ENCODE measurements around the gene CPLX1. TPM values are rescaled to one million over a fixed set of nuclear protein-coding genes. Genes with fewer than 3 reads are reported as not detected.
A peak's percentile ranks its signal among the peaks of the same experiment; 100 is the strongest.

The CPLX1 gene
- total and polyA plus RNA-seq, 2 donors (not counting 1 experiment from before 2014, with no cell fraction given) = 0.03 to 0.66 TPM

DNA sequence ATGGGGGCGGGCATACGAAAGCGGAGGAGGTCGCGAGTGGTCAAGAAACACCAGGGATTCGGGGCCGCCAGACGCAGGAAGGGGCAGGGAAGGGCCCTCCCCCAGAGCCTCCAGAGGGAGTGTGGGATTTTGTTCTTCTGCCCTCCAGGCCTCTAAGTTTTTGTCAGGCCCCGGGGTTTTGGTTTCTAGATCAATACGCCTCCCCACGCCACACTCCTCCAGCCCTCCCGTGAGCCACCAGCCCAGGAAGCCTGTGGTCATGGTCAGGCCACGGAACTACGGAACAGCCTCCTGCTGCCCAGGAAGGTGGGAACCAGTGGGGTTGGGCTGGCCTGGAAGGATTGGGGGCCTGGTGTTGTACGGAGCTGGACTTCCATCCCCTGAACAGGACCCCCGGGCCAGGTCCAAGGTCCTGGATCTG, 38.4 kb downstream of the CPLX1 start:
- no peak for DNase-seq (ENCODE audit: low read depth in 2 of 2)
- Histone ChIP-seq H3K4me3 (replicated peaks in 1 of 4; ENCODE audit: control extremely low read depth in 1 of 4, insufficient read depth in 1 of 4, low read depth in 3 of 4, low read length in 4 of 4) (no peak overlapping the region), H3K27me3 (ENCODE audit: control insufficient read depth, insufficient read depth, low read length) (peaks cover 10% of the 10 kb centered on the region), H3K4me2 (ENCODE audit: extremely low read depth, insufficient read depth, low read length) (no peak overlapping the region), H3K79me2 (ENCODE audit: control insufficient read depth, insufficient read depth, low read length) (no peaks in the 10 kb centered on the region), H2AFZ (ENCODE audit: low read length) (no peak overlapping the region), H3K27ac (ENCODE audit: insufficient read depth, low read length) (no peak overlapping the region), H3K9me3 (ENCODE audit: control insufficient read depth, insufficient read depth, low read depth, low read length) (no peaks in the 10 kb centered on the region), H3K36me3 (ENCODE audit: control insufficient read depth, insufficient read depth, low read length) (no peaks in the 10 kb centered on the region), H4K20me1 (ENCODE audit: control insufficient read depth, extremely low read depth, insufficient read depth, low read length) (no peaks in the 10 kb centered on the region), H3K4me1 (ENCODE audit: control insufficient read depth, extremely low read depth, insufficient read depth, low read length) (no peaks in the 10 kb centered on the region), H3K9ac (ENCODE audit: insufficient read depth, low read length) (no peak overlapping the region)
- TF ChIP-seq, protein P1, sequence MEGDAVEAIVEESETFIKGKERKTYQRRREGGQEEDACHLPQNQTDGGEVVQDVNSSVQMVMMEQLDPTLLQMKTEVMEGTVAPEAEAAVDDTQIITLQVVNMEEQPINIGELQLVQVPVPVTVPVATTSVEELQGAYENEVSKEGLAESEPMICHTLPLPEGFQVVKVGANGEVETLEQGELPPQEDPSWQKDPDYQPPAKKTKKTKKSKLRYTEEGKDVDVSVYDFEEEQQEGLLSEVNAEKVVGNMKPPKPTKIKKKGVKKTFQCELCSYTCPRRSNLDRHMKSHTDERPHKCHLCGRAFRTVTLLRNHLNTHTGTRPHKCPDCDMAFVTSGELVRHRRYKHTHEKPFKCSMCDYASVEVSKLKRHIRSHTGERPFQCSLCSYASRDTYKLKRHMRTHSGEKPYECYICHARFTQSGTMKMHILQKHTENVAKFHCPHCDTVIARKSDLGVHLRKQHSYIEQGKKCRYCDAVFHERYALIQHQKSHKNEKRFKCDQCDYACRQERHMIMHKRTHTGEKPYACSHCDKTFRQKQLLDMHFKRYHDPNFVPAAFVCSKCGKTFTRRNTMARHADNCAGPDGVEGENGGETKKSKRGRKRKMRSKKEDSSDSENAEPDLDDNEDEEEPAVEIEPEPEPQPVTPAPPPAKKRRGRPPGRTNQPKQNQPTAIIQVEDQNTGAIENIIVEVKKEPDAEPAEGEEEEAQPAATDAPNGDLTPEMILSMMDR (conservative IDR thresholded peaks at IDR 0.05 in 1 of 2, IDR thresholded peaks at IDR 0.05 in 1 of 2; ENCODE audit: low read depth in 1 of 2, low read length in 2 of 2) = no peak
- TF ChIP-seq EZH2 (IDR thresholded peaks at IDR 0.05; ENCODE audit: low read length, missing control alignments) = no peak

- Histone ChIP-seq H3K9me3 (ENCODE audit: control insufficient read depth, insufficient read depth, low read depth, low read length) (no peaks in the 10 kb centered on the region), H3K79me2 (ENCODE audit: control insufficient read depth, insufficient read depth, low read length) (no peaks in the 10 kb centered on the region), H3K36me3 (ENCODE audit: control insufficient read depth, insufficient read depth, low read length) (no peaks in the 10 kb centered on the region), H3K9ac (ENCODE audit: insufficient read depth, low read length) (no peak overlapping the region), H3K4me2 (ENCODE audit: extremely low read depth, insufficient read depth, low read length) (no peak overlapping the region), H3K4me1 (ENCODE audit: control insufficient read depth, extremely low read depth, insufficient read depth, low read length) (peaks cover 2% of the 10 kb centered on the region), H3K27me3 (ENCODE audit: control insufficient read depth, insufficient read depth, low read length) (peaks cover 10% of the 10 kb centered on the region), H3K4me3 (replicated peaks in 1 of 4; ENCODE audit: control extremely low read depth in 1 of 4, insufficient read depth in 1 of 4, low read depth in 3 of 4, low read length in 4 of 4) (no peak overlapping the region), H2AFZ (ENCODE audit: low read length) (no peak overlapping the region), H4K20me1 (ENCODE audit: control insufficient read depth, extremely low read depth, insufficient read depth, low read length) (no peaks in the 10 kb centered on the region), H3K27ac (ENCODE audit: insufficient read depth, low read length) (no peak overlapping the region)
- no peak for TF ChIP-seq EZH2 (IDR thresholded peaks at IDR 0.05; ENCODE audit: low read length, missing control alignments)
- TF ChIP-seq, protein P1 (conservative IDR thresholded peaks at IDR 0.05 in 1 of 2, IDR thresholded peaks at IDR 0.05 in 1 of 2; ENCODE audit: low read depth in 1 of 2, low read length in 2 of 2) = peak in 1 of 2 donors; percentile 21
- DNase-seq (ENCODE audit: low read depth in 2 of 2) = no peak
Observed at GRCh38 chr4:786861-787300, 39.0 kb downstream of the CPLX1 start.

DNA sequence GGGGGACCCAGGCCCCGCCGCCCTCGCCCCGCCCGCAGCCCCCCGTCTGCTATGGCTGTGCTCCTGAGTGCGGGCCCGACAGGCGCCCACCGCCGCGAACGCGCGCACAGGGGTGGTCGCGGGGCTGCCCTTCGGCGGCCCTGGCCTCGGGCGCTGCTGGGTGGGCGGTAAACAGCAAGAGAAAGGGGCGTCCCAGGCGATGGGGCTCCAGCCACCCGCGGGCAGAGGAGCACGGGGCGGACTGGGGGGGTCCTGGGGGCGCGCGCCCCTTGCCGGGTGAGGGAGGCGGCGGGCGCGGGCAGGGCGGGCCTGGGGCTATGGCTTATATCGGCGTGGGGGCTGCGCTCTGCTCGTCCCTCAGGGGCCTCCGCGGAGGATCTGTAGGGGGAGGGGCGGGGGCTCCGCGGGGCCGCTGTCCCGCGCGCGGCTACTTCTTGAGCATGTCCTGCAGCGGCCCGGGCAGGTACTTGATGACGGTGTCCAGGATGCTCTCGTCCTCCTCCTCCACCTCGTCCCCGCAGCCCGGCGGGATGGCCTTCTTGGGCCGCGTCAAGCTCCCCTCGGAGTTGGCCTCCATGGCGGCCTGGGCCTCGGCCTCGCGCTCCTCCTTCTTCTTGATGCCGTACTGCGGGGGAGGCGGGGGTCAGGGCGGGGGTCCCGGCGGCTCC, 39.7 kb downstream of the CPLX1 start:
- no peak for DNase-seq (ENCODE audit: low read depth in 2 of 2)
- H3K36me3 ChIP-seq (ENCODE audit: control insufficient read depth, insufficient read depth, low read length) = no peaks in the 10 kb centered on the region
- no peaks in the 10 kb centered on the region for H3K9me3 ChIP-seq (ENCODE audit: control insufficient read depth, insufficient read depth, low read depth, low read length)
- H4K20me1 ChIP-seq (ENCODE audit: control insufficient read depth, extremely low read depth, insufficient read depth, low read length) = no peaks in the 10 kb centered on the region
- no peak overlapping the region for H2AFZ ChIP-seq (ENCODE audit: low read length)
- H3K27ac ChIP-seq (ENCODE audit: insufficient read depth, low read length) = no peak overlapping the region
- peaks cover 2% of the 10 kb centered on the region for H3K4me1 ChIP-seq (ENCODE audit: control insufficient read depth, extremely low read depth, insufficient read depth, low read length)
- peaks cover 4% of the 10 kb centered on the region for H3K79me2 ChIP-seq (ENCODE audit: control insufficient read depth, insufficient read depth, low read length)
- no peak overlapping the region for H3K9ac ChIP-seq (ENCODE audit: insufficient read depth, low read length)
- peaks cover 10% of the 10 kb centered on the region for H3K27me3 ChIP-seq (ENCODE audit: control insufficient read depth, insufficient read depth, low read length)
- TF ChIP-seq EZH2 (IDR thresholded peaks at IDR 0.05; ENCODE audit: low read length, missing control alignments) = no peak
- TF ChIP-seq, protein P1 (conservative IDR thresholded peaks at IDR 0.05 in 1 of 2, IDR thresholded peaks at IDR 0.05 in 1 of 2; ENCODE audit: low read depth in 1 of 2, low read length in 2 of 2) = no peak
- H3K4me2 ChIP-seq (ENCODE audit: extremely low read depth, insufficient read depth, low read length) = no peak overlapping the region
- H3K4me3 ChIP-seq (replicated peaks in 1 of 4; ENCODE audit: control extremely low read depth in 1 of 4, insufficient read depth in 1 of 4, low read depth in 3 of 4, low read length in 4 of 4) = peak overlapping the region in 1 of 4 experiments; percentile 10
